HCT116 (cell line): Measurements from ENCODE around the gene ESR1.

Source experiments
- ATF3 ChIP-seq: IDR thresholded peaks from 2 replicates; pipeline ENCODE4 v1.6.1; 2012
- CEBPB ChIP-seq: IDR thresholded peaks from 2 replicates; pipeline ENCODE4 v1.6.1; 2012; ENCODE audit warnings: low read depth
- CTCF ChIP-seq, 3 experiments: fragments of 200-600 bp in 1 of 3; sonication (generic) in 1 of 3; IDR thresholded peaks in 2 of 3; conservative IDR thresholded peaks in 1 of 3; 2 replicates each; pipeline ENCODE4 v1.5.1; 2012 to 2017; ENCODE audit warnings: low read depth in 2 of 3, low read length in 2 of 3, antibody characterized with exemption in 1 of 3, borderline replicate concordance in 1 of 3, control low read depth in 1 of 3, mild to moderate bottlenecking in 1 of 3, mixed read lengths in 1 of 3, mixed run types in 1 of 3, moderate library complexity in 1 of 3; ENCODE audit not compliant: insufficient read depth in 1 of 3
- EZH2 ChIP-seq: fragments of 200-600 bp; sonication (generic); IDR thresholded peaks from 2 replicates; pipeline ENCODE4 v1.6.1; 2017; ENCODE audit warnings: antibody characterized with exemption, mixed run types
- EZH2phosphoT487 ChIP-seq: fragments of 200-600 bp; IDR thresholded peaks from 2 replicates; pipeline ENCODE4 v1.6.1; 2018; ENCODE audit warnings: antibody characterized with exemption, borderline replicate concordance
- MAX ChIP-seq: IDR thresholded peaks from 2 replicates; pipeline ENCODE4 v1.6.1; 2012
- POLR2A ChIP-seq: IDR thresholded peaks from 2 replicates; pipeline ENCODE4 v1.7.0; 2011; ENCODE audit warnings: borderline replicate concordance; ENCODE audit not compliant: insufficient read depth, insufficient read length; ENCODE audit errors: extremely low read depth
- POLR2AphosphoS5 ChIP-seq: IDR thresholded peaks from 2 replicates; pipeline ENCODE4 v1.6.1; 2011; ENCODE audit warnings: mild to moderate bottlenecking, low read depth, low read length, moderate library complexity
- RAD21 ChIP-seq: IDR thresholded peaks from 2 replicates; pipeline ENCODE4 v1.6.1; 2012; ENCODE audit warnings: low read depth, mild to moderate bottlenecking
- TCF7L2 ChIP-seq: IDR thresholded peaks from 2 replicates; pipeline ENCODE4 v1.7.0; 2011; ENCODE audit warnings: borderline replicate concordance, inconsistent platforms; ENCODE audit not compliant: insufficient read depth, insufficient read length; ENCODE audit errors: extremely low read depth

- no peak for TF ChIP-seq MAX
- no peak for TF ChIP-seq CTCF (IDR thresholded peaks at IDR 0.05 in 2 of 3, conservative IDR thresholded peaks at IDR 0.05 in 1 of 3; ENCODE audit: borderline replicate concordance in 1 of 3, insufficient read depth in 1 of 3, low read depth in 2 of 3, low read length in 2 of 3)
- no peak for TF ChIP-seq POLR2A
- no peak for TF ChIP-seq EZH2
- TF ChIP-seq ATF3 = no peak
- TF ChIP-seq RAD21 = no peak
- no peak for TF ChIP-seq EZH2phosphoT487
- TF ChIP-seq CEBPB = no peak
- no peak for TF ChIP-seq POLR2AphosphoS5
- TF ChIP-seq TCF7L2 = no peak
Observed at GRCh38 chr6:151837223-151837622, 29.7 kb downstream of the ESR1 start.
